HG02763 (cell line): Measurements from ENCODE around the gene ARID5B.
"Not testable (repeated sequence)": the region's sequence is repeated elsewhere in the genome, so short reads cannot be mapped to it uniquely, and the experiment has no call there.

Experiments
- ATAC-seq: cut with Tn5 transposase; IDR thresholded peaks from one replicate; pipeline ENCODE4 v1.9.1; 2021; ENCODE audit warnings: mild to moderate bottlenecking, moderate library complexity; ENCODE audit not compliant: unreplicated experiment

ARID5B gene

DNA sequence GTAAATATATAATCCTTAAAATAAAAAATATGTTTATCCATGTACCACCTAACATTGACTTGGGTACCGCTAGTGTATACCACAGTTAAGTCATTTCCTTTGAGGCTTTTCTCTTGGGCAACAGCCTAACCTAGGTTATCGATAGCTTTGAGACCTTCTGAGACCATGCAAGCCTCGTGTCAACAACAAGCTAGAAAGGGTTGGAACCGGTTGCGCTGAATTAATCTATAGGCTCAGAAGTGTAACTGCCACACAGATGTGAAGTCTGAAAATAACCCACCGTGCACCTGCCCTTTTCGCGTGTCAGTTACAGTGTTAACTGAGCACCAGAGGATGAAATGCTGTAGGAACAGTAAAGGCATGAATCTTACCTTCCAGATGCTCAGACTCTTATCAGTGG lies 59.8 kb downstream of the ARID5B start:
- peak; percentile 67 for ATAC-seq

DNA sequence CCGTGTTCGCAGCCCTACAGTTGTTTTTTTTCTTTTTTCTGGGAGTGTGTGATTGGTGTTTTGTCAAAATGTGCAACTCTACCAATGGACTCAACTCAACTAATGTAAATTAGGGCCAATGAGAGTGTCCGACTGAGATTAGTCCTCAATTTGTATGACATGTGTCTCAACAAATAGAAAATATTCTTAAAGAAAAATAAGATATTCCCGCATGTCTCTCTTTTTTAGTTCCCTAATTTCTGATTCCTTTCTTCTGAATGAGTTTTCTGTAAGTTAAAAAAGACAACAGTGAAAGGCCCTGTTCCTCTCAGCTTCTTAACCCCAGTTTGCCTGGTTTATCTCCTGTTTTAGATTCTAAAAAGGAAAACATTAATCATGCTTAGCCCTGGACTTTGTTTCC lies 61.5 kb downstream of the ARID5B start:
- ATAC-seq, result no peak

DNA sequence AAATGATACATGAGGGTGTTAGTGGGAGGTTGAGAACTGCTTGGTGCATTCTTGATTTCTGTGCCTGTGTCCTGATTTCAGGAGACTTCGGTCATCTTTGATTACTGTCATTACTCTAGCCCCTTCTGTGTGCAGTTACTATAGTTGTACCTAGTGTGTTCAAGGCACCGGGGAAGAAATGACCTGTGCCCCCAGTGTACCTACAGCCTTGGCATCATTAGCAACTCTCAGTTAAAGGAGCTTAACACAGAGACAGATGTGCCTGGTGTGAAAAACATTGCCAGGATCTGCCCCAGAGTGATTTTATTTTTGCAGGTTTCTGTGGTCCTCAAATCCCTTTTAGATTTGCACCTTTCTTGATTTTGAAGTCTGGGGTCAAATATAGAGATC lies 62.2 kb downstream of the ARID5B start:
- no peak for ATAC-seq

DNA sequence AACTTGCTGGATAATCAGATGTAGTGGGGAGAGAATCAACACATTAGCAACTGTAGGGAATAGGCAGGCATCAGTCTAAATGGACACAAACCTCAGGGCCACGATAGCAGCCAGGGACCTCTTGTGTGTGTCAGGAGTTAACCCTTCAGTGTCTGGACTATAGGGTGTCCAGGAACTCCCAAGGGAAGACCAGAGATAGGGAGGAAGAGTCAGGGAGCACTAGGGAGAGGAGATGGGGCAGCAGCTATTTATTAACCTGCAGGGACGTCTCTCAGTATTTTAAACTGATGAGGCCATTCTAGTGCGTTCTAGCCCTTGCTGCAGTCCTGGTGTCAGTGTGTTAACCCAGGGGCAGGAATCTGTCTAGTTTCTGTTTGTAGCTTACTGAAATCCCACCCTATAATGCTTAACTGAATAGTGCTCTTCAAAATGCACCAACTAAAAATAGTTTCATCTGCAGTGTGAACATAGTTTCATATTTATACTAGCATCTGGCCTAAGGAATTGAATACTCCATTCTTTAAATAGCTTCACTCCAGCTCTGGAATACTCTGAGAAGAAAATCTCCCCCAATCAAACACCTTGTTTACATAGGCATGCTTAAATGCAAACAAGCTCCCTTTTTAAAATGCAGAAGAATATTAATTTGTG lies 62.7 kb downstream of the ARID5B start:
- peak; percentile 30 for ATAC-seq

DNA sequence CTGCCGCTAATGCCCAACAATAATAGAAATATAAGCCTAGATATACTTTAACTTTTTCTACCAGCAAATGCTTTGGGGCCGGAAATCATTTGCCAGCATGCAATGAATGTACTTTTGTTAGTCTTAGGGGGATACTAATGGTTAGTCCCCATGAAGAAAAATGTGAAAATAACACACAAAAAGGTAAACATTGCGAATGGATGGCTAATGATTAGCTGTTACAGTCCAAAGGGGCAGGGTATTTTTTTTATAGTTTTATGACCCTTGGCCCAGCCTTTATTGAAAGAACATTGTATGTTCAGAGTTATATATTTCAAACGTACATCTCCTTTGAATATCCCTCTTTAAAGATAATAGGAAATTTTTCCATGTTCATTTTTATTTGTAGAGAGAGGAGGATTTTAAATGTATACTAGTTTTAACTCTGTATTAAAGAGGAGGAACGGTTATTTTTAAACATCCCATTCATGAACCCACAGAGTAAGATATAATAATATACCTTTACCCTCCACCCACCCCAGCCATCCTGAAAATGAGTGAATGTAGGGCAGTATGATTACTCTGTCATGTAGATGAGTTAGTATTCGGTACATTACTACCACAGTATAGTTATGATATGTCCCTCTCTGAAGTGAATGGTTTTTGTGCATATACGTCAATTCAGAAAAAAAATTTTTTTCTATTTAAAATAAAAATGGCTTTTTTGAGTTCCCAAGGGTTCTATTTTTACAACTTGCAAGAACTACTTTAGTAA lies 63.6 kb downstream of the ARID5B start:
- no peak for ATAC-seq

DNA sequence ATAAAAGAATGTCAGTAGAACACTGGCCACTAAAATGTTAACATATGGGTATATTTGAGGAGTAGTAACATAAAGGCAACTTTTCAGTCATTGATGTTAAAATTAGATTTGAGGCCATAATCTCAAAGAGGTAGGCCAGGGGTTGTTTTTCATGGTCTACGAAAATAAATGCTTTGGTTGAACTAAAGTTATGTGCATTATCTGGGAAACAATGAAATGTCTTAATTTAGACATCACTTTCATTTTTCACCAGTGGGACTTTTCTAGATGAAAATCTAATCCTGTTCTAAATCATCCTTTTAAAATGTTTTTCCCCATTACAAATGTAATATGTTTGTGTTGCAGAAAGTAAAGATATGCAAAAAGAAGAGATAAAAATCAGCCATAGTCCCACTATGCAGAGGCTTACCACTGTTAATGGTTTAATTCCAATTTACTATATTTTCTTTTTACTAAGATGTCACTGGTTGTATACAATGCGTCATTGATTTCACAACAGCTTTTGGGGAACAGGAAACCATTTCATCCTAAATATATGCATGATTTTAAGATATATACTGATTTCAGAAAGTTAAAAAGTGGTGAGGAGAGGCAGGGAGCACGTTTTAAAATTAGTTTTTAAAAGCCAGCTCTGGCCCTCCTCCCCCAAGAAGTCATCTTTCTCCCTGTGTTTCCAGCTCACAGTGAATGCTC lies 64.3 kb downstream of the ARID5B start:
- ATAC-seq, result no peak

DNA sequence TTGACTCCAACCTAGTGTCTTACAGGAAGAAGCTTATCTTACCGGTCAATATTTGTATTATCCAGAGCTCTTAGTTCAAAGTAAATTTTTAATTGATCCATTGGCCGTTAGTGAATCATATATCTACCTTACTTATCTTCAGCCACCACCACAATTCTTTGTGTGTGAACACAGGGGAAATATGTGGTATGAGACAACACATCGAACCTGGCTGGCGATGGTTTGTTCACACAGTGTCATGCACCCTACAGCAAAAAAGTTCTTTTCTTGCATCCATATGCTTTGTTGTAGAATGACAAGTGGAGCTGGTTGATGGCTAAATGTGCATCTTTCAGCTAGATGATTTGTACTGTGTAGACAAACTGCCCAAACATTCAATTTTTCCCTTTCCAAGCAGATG lies 65.8 kb downstream of the ARID5B start:
- ATAC-seq, result no peak

DNA sequence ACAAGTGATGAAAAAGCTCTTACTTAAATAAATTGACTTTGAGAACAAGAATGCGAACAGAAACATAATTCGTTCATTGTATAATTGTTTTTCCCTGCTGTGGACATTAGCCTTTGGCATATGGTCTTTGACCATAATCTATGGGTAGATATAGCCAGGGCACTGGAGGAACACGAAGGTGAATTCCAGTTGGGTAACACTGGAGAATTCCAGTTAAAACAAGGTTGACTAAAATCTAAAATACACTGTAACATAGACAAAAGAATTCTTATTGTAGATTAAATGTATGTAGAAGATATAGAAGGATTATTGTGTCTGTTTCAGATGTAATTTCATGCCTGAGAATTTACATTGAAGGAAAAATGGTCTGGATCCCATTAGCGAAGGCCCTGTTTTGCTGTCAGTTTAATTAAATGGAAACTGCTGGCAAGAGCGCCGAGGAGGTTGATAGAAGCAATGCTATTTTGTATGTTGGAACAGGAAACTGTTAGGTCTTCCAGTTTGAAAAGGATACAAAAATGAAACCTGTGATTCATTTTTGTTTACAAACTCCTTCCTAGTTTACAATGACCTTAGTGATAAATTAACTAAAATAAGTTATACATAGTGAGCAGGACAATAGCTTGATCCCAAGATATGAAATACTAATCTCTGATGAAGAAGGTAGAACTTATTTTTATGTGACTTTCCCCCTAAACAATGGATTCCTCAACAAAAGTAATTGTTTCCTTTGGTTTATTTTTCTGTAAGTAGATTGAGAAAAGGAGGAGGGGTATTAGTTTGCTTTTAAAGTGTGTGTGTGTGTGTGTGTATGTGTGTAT lies 68.9 kb downstream of the ARID5B start:
- no peak for ATAC-seq

DNA sequence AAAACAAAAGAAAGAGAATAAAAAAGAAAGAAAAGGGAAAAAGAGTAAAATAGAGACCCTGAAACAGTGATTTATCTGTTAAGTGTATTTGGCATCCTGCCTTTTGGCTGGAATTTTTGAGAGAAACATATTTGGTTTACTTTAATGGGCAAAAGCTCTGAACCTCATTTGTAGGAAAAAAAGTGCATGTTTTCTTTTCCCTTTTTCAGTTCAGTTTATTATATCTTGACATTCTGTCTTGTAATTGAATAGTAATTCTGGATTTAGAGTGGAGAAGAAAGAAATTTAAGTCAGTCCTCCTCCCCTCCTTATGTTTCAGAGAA lies 69.5 kb downstream of the ARID5B start:
- no peak for ATAC-seq

DNA sequence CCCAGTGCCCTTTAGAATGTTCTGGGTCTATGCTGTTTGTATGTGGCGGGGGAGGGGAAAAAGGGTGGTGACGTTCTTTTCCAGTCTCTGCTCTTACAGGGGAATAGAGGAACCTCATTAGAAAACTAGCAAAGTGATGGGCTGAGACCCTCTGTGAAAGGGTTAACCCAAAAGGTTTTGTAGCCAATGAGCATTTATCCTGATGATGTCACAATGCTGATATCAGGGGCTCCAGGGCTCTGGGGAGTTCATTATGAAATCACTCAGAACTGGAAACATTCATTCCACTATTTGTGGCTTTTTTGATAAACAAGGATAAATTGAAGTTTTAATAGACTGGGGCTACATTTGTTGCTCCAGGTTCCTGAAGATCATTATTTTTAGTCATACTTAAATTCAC lies 71.7 kb downstream of the ARID5B start:
- no peak for ATAC-seq

DNA sequence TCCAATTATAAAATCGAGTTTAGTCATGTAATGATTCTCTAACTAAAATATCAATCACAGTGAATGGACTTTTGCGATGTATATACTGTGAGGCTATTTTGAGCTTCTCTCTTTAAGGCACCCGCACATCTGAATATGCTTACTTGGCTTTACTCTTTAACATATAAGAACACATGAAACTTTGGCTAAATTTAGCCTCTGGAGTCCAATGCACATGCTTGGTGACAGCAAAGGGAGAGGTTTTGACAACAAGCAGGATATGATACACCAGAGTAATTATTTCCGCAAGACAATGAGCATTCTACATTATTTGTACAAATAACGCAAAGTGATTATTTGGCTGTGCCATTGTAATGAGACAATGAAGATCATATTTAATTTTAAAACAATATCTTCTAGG lies 72.4 kb downstream of the ARID5B start:
- no peak for ATAC-seq

DNA sequence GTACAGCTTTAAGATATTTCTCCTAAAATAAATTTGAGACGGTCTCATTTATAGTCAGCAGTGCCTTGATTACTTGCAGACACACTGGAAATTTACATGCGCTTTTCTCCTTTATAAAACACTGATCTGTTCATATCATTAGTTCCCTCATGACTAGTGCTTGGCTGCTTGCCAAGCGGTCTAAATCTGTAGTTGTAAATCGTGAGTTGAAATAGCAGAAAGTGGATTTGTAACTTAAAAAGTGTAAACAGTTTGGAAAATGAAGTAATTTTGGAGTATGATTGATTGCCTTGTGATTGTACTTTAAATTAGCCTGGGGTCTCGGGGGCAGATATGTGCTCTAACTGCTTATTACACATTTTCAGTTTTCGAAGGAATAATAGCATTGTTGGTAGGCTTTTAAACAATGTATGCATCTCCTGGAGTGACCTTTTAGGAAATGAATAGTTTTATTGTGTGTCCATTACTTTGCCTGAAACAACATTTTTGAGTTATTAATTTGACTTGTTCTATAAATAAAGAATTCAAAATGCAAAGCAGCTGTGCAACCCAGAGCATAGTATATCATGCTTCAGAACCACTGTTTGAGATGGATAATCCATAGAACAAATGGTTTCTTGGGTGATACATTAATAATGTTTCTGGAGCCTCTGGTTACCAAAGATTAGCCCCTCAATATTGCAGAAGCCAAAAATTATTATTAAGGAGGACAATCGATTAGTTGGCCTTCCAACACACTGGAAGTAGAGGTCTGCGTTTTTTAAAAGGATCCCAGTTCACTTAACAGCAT lies 73.3 kb downstream of the ARID5B start:
- ATAC-seq, result peak; percentile 24

DNA sequence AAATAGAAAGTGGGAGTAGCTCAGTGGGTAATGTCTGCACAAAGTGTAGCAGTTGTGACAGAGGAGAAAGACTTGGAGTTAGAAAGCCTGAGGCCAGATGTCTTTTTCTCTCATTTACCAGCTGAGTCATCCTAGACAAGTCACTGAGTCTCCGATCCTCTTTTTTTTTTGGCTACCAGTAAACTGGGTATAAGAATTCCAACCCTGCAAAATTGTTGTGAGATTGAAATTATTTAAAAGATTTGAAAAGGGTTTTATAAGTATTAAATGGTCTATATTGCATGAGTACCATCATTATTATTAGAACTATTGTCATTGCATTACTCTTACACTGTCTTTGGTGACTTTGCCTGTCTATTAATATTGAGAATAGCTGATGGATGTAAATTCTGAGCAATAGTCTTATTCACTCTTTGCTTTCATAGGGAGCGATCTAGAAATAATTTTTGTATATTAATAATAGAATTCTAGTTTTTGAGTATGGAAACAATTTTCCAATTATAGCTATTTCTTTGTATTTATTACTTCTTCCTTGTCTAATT lies 74.0 kb downstream of the ARID5B start:
- peak; percentile 81 for ATAC-seq

DNA sequence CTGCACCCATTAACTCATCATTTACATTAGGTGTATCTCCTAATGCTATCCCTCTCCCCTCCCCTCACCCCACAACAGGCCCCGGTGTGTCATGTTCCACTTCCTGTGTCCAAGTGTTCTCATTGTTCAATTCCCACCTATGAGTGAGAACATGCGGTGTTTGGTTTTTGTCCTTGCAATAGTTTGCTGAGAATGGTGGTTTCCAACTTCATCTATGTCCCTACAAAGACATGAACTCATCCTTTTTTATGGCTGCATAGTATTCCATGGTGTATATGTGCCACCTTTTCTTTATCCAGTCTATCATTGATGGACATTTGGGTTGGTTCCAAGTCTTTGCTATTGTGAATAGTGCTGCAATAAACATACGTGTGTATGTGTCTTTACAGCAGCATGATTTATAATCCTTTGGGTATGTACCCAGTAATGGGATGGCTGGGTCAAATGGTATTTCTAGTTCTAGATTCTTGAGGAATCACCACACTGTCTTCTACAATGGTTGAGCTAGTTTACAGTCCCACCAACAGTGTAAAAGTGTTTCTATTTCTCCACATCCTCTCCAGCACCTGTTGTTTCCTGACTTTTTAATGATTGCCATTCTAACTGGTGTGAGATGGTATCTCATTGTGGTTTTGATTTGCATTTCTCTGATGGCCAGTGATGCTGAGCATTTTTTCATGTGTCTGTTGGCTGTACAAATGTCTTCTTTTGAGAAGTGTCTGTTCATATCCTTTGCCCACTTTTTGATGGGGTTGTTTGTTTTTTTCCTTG lies 75.6 kb downstream of the ARID5B start:
- ATAC-seq, result not testable (repeated sequence)

DNA sequence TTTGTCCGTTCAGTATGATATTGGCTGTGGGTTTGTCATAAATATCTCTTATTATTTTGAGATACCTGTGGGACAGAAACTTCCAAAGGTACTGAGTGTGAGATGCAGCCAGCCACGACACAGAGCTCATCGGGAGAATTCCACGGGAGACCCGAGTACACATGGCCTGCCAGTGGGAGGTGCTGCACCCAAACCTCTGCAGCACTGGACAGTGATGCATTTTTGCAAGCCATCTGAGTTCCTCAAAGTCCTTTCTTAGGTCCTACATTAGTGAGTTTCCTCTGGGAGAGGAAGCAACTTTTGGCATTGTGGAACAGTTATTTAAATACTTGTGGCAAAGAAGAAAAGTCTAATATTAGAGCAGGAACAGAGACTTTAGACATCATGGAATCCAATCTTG lies 77.5 kb downstream of the ARID5B start:
- ATAC-seq, result no peak

DNA sequence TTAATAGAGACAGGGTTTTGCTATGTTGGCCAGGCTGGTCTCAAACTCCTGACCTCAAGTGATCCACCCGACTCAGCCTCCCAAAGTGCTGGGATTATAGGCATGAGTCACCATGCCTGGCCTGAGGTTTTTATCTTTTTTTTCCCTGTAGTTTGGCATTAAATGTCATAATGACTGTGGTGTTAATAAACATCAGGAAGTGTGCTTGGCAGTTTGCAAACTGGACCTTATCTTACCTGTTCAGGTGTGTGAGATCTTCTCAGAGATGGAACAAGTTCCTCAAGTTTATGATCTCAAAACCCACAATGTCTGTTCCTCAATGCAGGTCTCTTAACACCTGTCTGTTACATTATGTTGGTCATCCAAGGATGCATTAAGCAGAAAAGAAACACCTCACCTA lies 80.0 kb downstream of the ARID5B start:
- no peak for ATAC-seq

DNA sequence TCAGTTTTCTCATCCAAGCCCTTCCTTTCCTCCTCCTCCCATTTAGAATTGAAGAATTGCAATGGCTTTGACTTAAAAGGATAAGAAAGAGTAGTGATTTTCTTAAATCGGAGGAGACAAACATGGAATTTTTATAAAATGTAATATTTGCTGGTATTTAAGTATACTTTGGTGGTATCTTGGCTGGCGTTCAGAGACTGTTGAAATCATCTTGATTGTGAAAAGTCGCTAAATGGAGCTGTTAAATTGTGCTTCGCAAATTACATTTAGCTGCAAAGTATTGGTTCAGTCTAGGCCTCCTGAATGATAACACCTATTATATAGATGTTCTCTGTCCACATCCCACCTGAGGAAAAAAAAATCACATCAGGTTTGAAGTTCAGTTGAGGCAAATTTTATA lies 81.8 kb downstream of the ARID5B start:
- ATAC-seq, result no peak

DNA sequence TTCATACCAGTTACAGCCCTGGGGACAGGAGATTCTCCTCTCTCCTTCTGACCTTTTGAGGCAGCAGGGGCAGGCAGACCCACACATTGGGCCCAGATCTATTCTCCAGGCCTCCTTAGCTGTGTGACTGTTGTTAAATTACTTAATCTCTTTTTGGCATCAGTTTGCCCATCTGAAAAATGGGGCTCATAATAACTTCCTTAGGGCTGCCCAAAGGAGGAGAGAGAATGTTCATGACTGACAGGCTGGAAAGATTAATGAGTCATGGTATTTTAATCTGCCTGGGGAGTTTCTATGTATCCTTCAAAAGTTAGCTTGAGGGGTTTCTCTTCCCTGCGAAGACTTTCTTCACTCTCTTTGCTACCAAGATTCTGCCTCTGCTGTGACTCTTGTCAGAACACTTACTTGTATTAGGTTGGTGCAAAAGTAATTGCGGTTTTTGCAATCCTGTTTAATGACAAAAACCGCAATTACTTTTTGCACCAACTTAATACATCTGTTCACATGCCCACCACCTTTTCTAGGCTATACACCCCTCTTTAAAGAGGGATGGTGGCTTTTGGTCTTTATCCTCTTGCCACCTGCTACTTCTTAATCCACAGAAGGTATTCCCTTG lies 83.4 kb downstream of the ARID5B start:
- ATAC-seq, result no peak

DNA sequence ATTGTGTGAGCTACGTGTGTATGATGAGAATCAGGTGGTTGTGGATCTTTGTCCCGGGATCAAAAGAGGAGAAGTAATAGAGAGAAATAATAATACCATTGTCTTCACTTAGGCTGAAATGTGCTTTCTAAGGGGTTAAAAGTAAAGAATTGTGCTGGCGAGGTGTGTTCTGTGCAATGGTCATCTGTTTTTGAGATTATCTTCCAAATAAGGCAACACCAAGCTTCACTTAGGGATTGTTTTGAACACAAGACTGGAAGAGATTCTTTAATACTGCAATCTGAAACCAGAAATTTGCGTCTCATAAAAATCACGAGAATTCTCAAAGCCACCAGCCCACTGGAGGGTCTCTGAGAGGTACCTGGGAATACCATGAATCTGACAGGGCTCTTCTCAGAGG lies 84.2 kb downstream of the ARID5B start:
- no peak for ATAC-seq
